ENCODE results near the gene D2HGDH. TPM values are rescaled to one million over a fixed set of nuclear protein-coding genes. Genes with fewer than 3 reads are reported as not detected.

The D2HGDH gene
- total RNA-seq, 1 experiment from 2014 or later = 10.0 TPM

GRCh38 chr2:241793385-241793784 is 59.0 kb downstream of the D2HGDH start:
- no peak overlapping the region for H2AK5ac ChIP-seq (ENCODE audit: insufficient read length, low read length)
- peaks cover 31% of the 10 kb centered on the region in 2 experiments for H3K9me3 Mint-ChIP-seq

More at GRCh38 chr2:241793385-241793784, 59.0 kb downstream of the D2HGDH start:
- no peaks in the 10 kb centered on the region for H3K27me3 ChIP-seq (ENCODE audit: insufficient read depth, low read length)
- H3K18ac ChIP-seq (ENCODE audit: insufficient read length, low read depth, low read length) = no peak overlapping the region
- H3K9ac ChIP-seq (ENCODE audit: extremely low read depth, insufficient read length, low read length) = no peak overlapping the region
- WGBS (ENCODE audit: extremely low coverage, insufficient read length, low lambda C conversion rate) = 100% methylated on average over 1 of the region's 5 CpGs
- H3K56ac ChIP-seq (ENCODE audit: insufficient read length, low read depth, low read length) = no peak overlapping the region
- no peak overlapping the region for H3K14ac ChIP-seq (ENCODE audit: insufficient read depth, low read length)
- H3K79me1 ChIP-seq (ENCODE audit: insufficient read depth, low read depth, low read length, poor library complexity, severe bottlenecking) = no peaks in the 10 kb centered on the region
- no peak overlapping the region for H3K23ac ChIP-seq (ENCODE audit: insufficient read length, low read depth, low read length)
- no peak overlapping the region for H2BK15ac ChIP-seq (ENCODE audit: low read depth, low read length)
- Mint-ChIP-seq H3K27ac (no peak overlapping the region; a peak in 1 of 7 replicates), H3K4me1 (peaks cover 9 to 13% of the 10 kb centered on the region in 2 experiments), H3K36me3 (ENCODE audit: insufficient read depth in 1 of 3, low read depth in 3 of 3) (peaks cover 0 to 22% (median 18%) of the 10 kb centered on the region in 3 experiments; a peak in 6 of 7 replicates), H3K4me3 (peak overlapping the region in 1 of 2 experiments; percentile 3; a peak in 1 of 5 replicates), H3K27me3 (ENCODE audit: low read depth) (peaks cover 13% of the 10 kb centered on the region)
- no peak for DNase-seq
- no peak overlapping the region for H2BK12ac ChIP-seq (ENCODE audit: insufficient read length, low read depth, low read length)
- H3K23me2 ChIP-seq (ENCODE audit: insufficient read length, low read depth, low read length, poor library complexity, severe bottlenecking) = no peaks in the 10 kb centered on the region
- no peak overlapping the region for H2BK5ac ChIP-seq (ENCODE audit: insufficient read length, low read length)
- no peak overlapping the region for H4K8ac ChIP-seq (replicated peaks; ENCODE audit: insufficient read length, low read depth, low read length)
- H3T11ph ChIP-seq (ENCODE audit: low read length) = no peak overlapping the region
- H2AFZ ChIP-seq (ENCODE audit: low read length) = no peak overlapping the region
- no peaks in the 10 kb centered on the region for H3K4me1 ChIP-seq (ENCODE audit: insufficient read depth, low read length)
- no peak overlapping the region for H2BK120ac ChIP-seq (ENCODE audit: low read depth, low read length, poor library complexity, severe bottlenecking)
- H2BK20ac ChIP-seq (ENCODE audit: low read depth, low read length, poor library complexity, severe bottlenecking) = no peak overlapping the region
- H3K4ac ChIP-seq (ENCODE audit: low read depth, low read length) = no peak overlapping the region
- H4K20me1 ChIP-seq (ENCODE audit: control insufficient read depth, insufficient read depth, insufficient read length) = no peaks in the 10 kb centered on the region
- no peaks in the 10 kb centered on the region for H3K79me2 ChIP-seq (ENCODE audit: insufficient read depth, low read length)
- H4K5ac ChIP-seq (ENCODE audit: insufficient read length, low read depth, low read length) = no peak overlapping the region
- H3K4me2 ChIP-seq (ENCODE audit: insufficient read depth, insufficient read length, low read length) = no peak overlapping the region
- TF ChIP-seq, protein P1, sequence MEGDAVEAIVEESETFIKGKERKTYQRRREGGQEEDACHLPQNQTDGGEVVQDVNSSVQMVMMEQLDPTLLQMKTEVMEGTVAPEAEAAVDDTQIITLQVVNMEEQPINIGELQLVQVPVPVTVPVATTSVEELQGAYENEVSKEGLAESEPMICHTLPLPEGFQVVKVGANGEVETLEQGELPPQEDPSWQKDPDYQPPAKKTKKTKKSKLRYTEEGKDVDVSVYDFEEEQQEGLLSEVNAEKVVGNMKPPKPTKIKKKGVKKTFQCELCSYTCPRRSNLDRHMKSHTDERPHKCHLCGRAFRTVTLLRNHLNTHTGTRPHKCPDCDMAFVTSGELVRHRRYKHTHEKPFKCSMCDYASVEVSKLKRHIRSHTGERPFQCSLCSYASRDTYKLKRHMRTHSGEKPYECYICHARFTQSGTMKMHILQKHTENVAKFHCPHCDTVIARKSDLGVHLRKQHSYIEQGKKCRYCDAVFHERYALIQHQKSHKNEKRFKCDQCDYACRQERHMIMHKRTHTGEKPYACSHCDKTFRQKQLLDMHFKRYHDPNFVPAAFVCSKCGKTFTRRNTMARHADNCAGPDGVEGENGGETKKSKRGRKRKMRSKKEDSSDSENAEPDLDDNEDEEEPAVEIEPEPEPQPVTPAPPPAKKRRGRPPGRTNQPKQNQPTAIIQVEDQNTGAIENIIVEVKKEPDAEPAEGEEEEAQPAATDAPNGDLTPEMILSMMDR (conservative IDR thresholded peaks at IDR 0.05) = no peak
- H3K27ac ChIP-seq (ENCODE audit: insufficient read length, low read depth, low read length) = no peak overlapping the region
- H4K91ac ChIP-seq (ENCODE audit: insufficient read length, low read depth, low read length) = no peak overlapping the region
- H3K9me3 ChIP-seq (ENCODE audit: control insufficient read depth, low read depth, low read length) = no peaks in the 10 kb centered on the region
